ENCODE measurements around the gene TADA2B. TPM values are rescaled to one million over a fixed set of nuclear protein-coding genes. Genes with fewer than 3 reads are reported as not detected.

TADA2B gene
- total and polyA plus RNA-seq, 12 donors: 15.4 to 40.8 (median 30.0) TPM

DNA sequence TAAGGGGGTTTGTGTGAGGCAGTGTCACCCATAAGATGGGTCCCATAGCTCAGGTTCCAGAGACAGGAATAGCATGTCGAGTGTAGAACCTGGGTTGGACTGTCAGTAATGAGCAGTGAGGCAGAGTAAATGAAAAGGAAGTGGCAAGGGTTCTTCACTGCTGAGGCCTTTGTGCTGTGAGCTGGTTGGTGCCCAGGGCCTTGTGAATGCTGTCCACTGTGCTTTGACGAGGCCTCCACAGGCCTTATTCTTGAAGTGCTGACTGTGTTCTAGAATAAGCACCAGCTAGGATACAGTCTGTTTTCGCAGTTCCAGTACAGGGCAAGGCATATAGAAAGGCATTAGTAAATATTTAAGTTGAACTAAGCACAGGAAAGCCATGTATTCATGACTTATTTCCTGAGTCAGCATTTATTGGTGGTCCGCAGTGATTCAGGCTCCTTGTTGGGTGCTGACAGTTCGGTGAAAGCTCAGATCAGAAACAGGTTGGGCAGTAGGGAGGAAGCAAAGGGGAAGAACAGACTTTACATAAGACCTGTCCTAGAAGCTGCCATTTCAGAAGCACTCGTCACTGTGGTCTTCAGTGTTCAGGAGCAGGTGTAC is 25.6 kb upstream of the TADA2B start:
- intact Hi-C loops (cut with DNase I): no loop called here
- DNase-seq: no peak
- WGBS, 2 donors: 93 to 97% methylated on average over 6 of the region's 6 CpGs
- H3K9me3 ChIP-seq: no peaks in the 10 kb centered on the region
- H3K4me3 ChIP-seq: no peak overlapping the region
- TF ChIP-seq CTCF (IDR thresholded peaks at IDR 0.05): no peak
- H3K27me3 ChIP-seq: no peaks in the 10 kb centered on the region
- no peak overlapping the region for H3K27ac ChIP-seq
- no peak for ATAC-seq
- peaks cover 0 to 97% (median 46%) of the 10 kb centered on the region in 9 donors for H3K36me3 ChIP-seq
- H3K4me1 ChIP-seq: no peaks in the 10 kb centered on the region

DNA sequence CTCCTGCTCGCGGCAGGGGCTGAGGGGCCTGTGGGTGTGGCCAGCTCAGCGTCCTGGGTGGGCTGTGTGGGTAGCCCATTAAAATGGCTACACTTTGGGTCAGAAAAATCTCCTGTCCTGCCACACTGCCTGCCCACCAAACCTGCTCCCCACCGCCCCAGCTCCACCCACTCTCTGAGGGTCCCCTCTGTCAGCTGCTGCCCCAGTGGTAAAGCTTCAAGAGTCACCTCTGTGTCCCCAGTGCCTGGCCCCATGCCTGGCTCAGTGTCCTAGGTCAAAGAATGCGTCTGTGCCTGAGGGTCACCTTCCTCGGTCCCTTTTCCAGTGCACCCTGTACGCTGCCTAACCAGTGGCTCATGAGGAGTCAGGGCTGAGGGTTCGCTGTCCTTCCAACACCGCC is 24.9 kb upstream of the TADA2B start:
- H3K27me3 ChIP-seq: no peaks in the 10 kb centered on the region
- intact Hi-C loops (cut with DNase I): no loop called here

DNA sequence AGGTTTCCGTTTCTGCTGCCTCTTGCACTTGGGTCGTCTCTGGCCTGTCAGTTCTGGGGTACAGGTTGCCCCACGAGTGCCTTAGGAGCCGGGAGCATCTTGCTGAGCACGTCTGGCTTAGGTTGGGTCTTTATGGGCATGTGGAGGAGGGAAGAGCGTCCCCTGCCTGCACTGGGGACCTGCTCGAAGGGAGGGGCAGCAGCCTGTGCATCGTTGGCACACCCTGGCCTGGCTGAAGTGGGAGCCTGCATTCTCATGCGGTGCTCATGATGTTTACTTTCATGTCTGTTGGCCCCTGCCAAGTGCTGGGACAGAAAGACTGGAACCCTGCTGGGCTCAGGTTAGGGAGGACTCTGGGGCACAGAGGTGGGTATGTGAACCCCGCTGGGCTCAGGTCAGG is 23.8 kb upstream of the TADA2B start:
- no peak for ATAC-seq
- Histone ChIP-seq H3K4me3 (no peak overlapping the region), H3K36me3 (peaks cover 0 to 97% (median 42%) of the 10 kb centered on the region in 9 donors), H3K27me3 (no peaks in the 10 kb centered on the region), H3K4me1 (no peaks in the 10 kb centered on the region), H3K9me3 (no peaks in the 10 kb centered on the region), H3K27ac (no peak overlapping the region)
- WGBS, 2 donors: 83 to 93% methylated on average over 10 of the region's 10 CpGs
- TF ChIP-seq CTCF (IDR thresholded peaks at IDR 0.05): no peak
- DNase-seq: no peak
- intact Hi-C loops (cut with DNase I): no loop called here

More for the DNA sequence above, 24.9 kb upstream of the TADA2B start:
- no peak overlapping the region for H3K27ac ChIP-seq
- H3K4me3 ChIP-seq: no peak overlapping the region
- H3K9me3 ChIP-seq: no peaks in the 10 kb centered on the region
- H3K36me3 ChIP-seq: peaks cover 0 to 97% (median 44%) of the 10 kb centered on the region in 9 donors
- TF ChIP-seq CTCF (IDR thresholded peaks at IDR 0.05): no peak
- WGBS, 2 donors: 81 to 89% methylated on average over 9 of the region's 9 CpGs
- DNase-seq: no peak
- peak in 3 of 8 donors; percentile 28 to 46 (median 37) for ATAC-seq
- H3K4me1 ChIP-seq: no peaks in the 10 kb centered on the region

GRCh38 chr4:7020290-7020689 is 22.9 kb upstream of the TADA2B start:
- intact Hi-C loops (cut with DNase I): no loop called here
- peaks cover 0 to 97% (median 43%) of the 10 kb centered on the region in 9 donors for H3K36me3 ChIP-seq
- H3K27me3 ChIP-seq: no peaks in the 10 kb centered on the region
- no peak for TF ChIP-seq CTCF (IDR thresholded peaks at IDR 0.05)
- no peak for ATAC-seq
- H3K4me3 ChIP-seq: no peak overlapping the region
- H3K4me1 ChIP-seq: no peaks in the 10 kb centered on the region
- 98 to 100% methylated on average over 2 of the region's 2 CpGs for WGBS, 2 donors
- no peak overlapping the region for H3K27ac ChIP-seq
- DNase-seq: no peak
- no peaks in the 10 kb centered on the region for H3K9me3 ChIP-seq

Data from heart right ventricle (tissue), 16 donors.